Epithelial cell of esophagus (primary cell): ENCODE measurements around the gene SAMD5.

Experiments used
- DNase-seq: peaks from one replicate; pipeline ENCODE4 v3.0.0; 2010; ENCODE audit warnings: low read depth
- H3K4me3 ChIP-seq: 2 replicates; pipeline ENCODE4 v1.5.1; 2011; ENCODE audit warnings: mild to moderate bottlenecking, low read length, control low read depth
- TF ChIP-seq, protein P1 (sequence below): IDR thresholded peaks from 2 replicates; pipeline ENCODE4 v1.5.1; 2011; ENCODE audit warnings: low read depth, mild to moderate bottlenecking, low read length, control low read depth, inconsistent platforms; ENCODE audit not compliant: insufficient read depth; ENCODE audit errors: missing control alignments

Gene SAMD5

DNA sequence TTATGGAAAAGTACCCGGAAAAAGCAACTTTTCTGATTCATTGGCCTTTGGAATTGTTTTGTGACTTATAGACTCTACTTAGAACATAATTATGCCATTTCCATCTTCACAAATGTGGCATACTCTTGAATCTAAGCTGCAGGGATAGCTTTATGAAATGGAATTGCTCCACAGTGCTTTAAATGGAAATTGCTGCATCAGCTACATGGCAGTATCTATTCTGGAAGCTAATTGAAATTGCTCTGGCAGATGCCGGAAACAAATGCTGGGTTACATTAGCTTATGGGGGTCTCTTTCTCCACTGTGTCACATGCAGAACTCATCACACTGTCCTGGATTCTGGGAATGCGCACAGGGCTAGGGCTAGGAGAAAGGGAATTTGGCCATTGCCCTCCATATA lies 108.9 kb downstream of the SAMD5 start:
- TF ChIP-seq, protein P1, sequence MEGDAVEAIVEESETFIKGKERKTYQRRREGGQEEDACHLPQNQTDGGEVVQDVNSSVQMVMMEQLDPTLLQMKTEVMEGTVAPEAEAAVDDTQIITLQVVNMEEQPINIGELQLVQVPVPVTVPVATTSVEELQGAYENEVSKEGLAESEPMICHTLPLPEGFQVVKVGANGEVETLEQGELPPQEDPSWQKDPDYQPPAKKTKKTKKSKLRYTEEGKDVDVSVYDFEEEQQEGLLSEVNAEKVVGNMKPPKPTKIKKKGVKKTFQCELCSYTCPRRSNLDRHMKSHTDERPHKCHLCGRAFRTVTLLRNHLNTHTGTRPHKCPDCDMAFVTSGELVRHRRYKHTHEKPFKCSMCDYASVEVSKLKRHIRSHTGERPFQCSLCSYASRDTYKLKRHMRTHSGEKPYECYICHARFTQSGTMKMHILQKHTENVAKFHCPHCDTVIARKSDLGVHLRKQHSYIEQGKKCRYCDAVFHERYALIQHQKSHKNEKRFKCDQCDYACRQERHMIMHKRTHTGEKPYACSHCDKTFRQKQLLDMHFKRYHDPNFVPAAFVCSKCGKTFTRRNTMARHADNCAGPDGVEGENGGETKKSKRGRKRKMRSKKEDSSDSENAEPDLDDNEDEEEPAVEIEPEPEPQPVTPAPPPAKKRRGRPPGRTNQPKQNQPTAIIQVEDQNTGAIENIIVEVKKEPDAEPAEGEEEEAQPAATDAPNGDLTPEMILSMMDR: no peak
- no peak for DNase-seq
- no peak overlapping the region for H3K4me3 ChIP-seq

DNA sequence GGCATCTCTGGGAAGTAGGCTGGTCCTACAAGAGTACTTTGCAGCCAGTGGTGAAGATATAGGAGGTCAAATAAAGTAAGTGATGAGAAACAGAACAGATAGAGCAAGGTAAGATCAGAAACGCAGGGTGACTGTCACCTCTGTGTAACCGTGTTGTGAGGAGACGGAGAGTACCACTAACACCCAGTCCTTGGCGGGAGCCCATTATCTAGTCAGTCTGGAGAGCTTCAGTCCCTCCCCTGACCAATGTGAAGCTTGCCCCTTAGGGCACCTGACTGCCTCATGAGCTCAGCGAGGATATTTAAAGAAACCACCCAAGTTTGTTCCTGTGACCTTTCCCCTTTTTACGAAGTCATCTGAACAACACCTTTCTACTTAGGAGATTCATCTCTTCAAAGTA lies 110.0 kb downstream of the SAMD5 start:
- no peak overlapping the region for H3K4me3 ChIP-seq
- no peak for DNase-seq
- TF ChIP-seq, protein P1: no peak

DNA sequence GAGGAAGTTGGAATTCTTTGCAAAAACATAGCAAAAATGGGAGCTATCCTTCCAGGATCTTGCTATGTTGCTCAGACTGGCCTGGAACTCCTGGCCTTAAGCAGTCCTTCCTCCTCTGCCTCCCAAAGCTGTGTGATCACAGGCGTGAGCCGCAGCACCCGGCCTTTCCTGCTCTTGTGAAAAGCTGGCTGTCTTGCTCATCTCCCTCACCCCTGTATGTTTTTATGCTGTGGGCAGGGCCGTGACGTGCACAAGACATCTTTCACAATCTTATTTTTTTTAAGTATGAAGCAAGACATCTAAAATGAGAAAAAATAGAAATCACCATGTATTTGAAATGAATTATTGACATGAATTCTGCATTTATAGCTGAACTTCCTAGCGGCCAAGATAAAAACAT lies 110.4 kb downstream of the SAMD5 start:
- TF ChIP-seq, protein P1: no peak
- no peak overlapping the region for H3K4me3 ChIP-seq
- no peak for DNase-seq
